ENCODE data around the gene PRMT1.

GRCh38 chr19:49690079-49690655 lies 13.1 kb downstream of the PRMT1 start:
- TF ChIP-seq CTCF (IDR thresholded peaks at IDR 0.05) = peak in 1 of 3 experiments; percentile 4
- TF ChIP-seq POLR2A (IDR thresholded peaks at IDR 0.05) = no peak
